Subcutaneous adipose tissue (tissue), 4 donors: Measurements from ENCODE around the gene EIF6. TPM values are rescaled to one million over a fixed set of nuclear protein-coding genes. Genes with fewer than 3 reads are reported as not detected.

Experiments used
- CTCF ChIP-seq: fragments of 450-650 bp; IDR thresholded peaks from one replicate; pipeline ENCODE4 v1.5.1; 2016; ENCODE audit warnings: low read depth, mild to moderate bottlenecking, control low read depth, antibody characterized with exemption, moderate library complexity
- total RNA-seq, 4 donors: library from RNA; depleted of rRNA; stranded (reverse); fragments of >200 nt; gene quantifications; one replicate each; pipeline ENCODE4 v1.1.0, GENCODE V29; 2016

The EIF6 gene
- total RNA-seq, 4 donors from 2014 or later = 50.1 to 75.5 (median 67.9) TPM

- TF ChIP-seq CTCF = no peak
Measured at GRCh38 chr20:35293303-35294292, 9.0 kb upstream of the EIF6 start.

GRCh38 chr20:35292504-35293285, 8.1 kb upstream of the EIF6 start:
- no peak for TF ChIP-seq CTCF

GRCh38 chr20:35291654-35292503, 7.3 kb upstream of the EIF6 start, which contains the start of gene FAM83C:
FAM83C (minus strand) TSS chr20:35292425; CDS start chr20:35292304, 121 bp downstream.
- TF ChIP-seq CTCF = no peak

GRCh38 chr20:35290887-35291417, 6.4 kb upstream of the EIF6 start:
- no peak for TF ChIP-seq CTCF

GRCh38 chr20:35290186-35290886, 5.8 kb upstream of the EIF6 start:
- no peak for TF ChIP-seq CTCF

GRCh38 chr20:35288325-35289060, 3.9 kb upstream of the EIF6 start:
- TF ChIP-seq CTCF = no peak
